Sigmoid colon (tissue), 4 donors: ENCODE measurements around the gene ST6GALNAC3.

Experiments used
- CTCF ChIP-seq, 4 experiments: fragments of 450-650 bp in 3 of 4; fragments of 200-600 bp in 1 of 4; IDR thresholded peaks; one replicate each; pipeline ENCODE4 v1.5.1; 2016 to 2019; ENCODE audit warnings: antibody characterized with exemption in 4 of 4, mild to moderate bottlenecking in 3 of 4, moderate library complexity in 2 of 4
- EP300 ChIP-seq, 4 donors: sonication (generic); formaldehyde crosslinking; IDR thresholded peaks; one replicate each; pipeline ENCODE4 v1.6.1; 2017; ENCODE audit warnings: antibody characterized with exemption in 4 of 4
- POLR2A ChIP-seq, 2 donors: fragments of 450-650 bp; IDR thresholded peaks; one replicate each; pipeline ENCODE4 v1.6.1; 2016; ENCODE audit warnings: antibody characterized with exemption in 2 of 2, mild to moderate bottlenecking in 2 of 2, moderate library complexity in 2 of 2
- POLR2AphosphoS5 ChIP-seq, 4 donors: sonication (generic); formaldehyde crosslinking; IDR thresholded peaks; one replicate each; pipeline ENCODE4 v1.6.1; 2017; ENCODE audit warnings: antibody characterized with exemption in 4 of 4

GRCh38 chr1:76377247-76377646 is 302.7 kb downstream of the ST6GALNAC3 start:
- TF ChIP-seq POLR2A (IDR thresholded peaks at IDR 0.05) (no peak), CTCF (IDR thresholded peaks at IDR 0.05) (no peak), POLR2AphosphoS5 (IDR thresholded peaks at IDR 0.05) (no peak), EP300 (IDR thresholded peaks at IDR 0.05) (no peak)
